Left lung (tissue), 10 donors: Measurements from ENCODE around the gene FASTK. TPM values are rescaled to one million over a fixed set of nuclear protein-coding genes. Genes with fewer than 3 reads are reported as not detected.

Source experiments
- ATAC-seq: fragments of 200-7000 bp; cut with Tn5 transposase; one replicate; pipeline ENCODE4 v1.9.1; 2020; ENCODE audit warnings: moderate library complexity
- DNase-seq, 4 donors: peaks; one replicate each; pipeline ENCODE4 v3.0.0-alpha.2; 2013 to 2020
- H3K27ac ChIP-seq, 2 donors: fragments of 200-600 bp; sonication (generic) in 1 of 2; one replicate each; pipeline versions ENCODE4 v1.5.0 to v1.8.0; 2020 to 2021
- H3K27me3 ChIP-seq, 2 donors: fragments of 200-600 bp; sonication (generic) in 1 of 2; one replicate each; pipeline versions ENCODE4 v1.5.0 to v1.8.0; 2020 to 2021
- H3K36me3 ChIP-seq, 2 donors: fragments of 200-600 bp; sonication (generic) in 1 of 2; one replicate each; pipeline versions ENCODE4 v1.5.0 to v1.8.0; 2020 to 2021
- H3K4me1 ChIP-seq, 2 donors: fragments of 200-600 bp; one replicate each; pipeline ENCODE4 v1.8.0; 2021
- H3K4me3 ChIP-seq, 2 donors: fragments of 200-600 bp; sonication (generic) in 1 of 2; one replicate each; pipeline versions ENCODE4 v1.5.0 to v1.8.0; 2020 to 2021; ENCODE audit warnings: mild to moderate bottlenecking in 1 of 2
- H3K9me3 ChIP-seq, 2 donors: fragments of 200-600 bp; sonication (generic) in 1 of 2; one replicate each; pipeline versions ENCODE4 v1.5.0 to v1.8.0; 2020 to 2021
- CTCF ChIP-seq, 2 donors: fragments of 200-600 bp; sonication (generic) in 1 of 2; IDR thresholded peaks; one replicate each; pipeline versions ENCODE4 v1.5.0 to v1.8.0; 2021; ENCODE audit warnings: antibody characterized with exemption in 2 of 2
- intact Hi-C, 2 donors: fragments of 100-400 bp; cut with DNase I; formaldehyde crosslinking; loops; one replicate each; pipeline versions ENCODE4 v1.11.2 to v1.14.2; 2022
- polyA plus RNA-seq, 6 donors: library from polyadenylated mRNA; unstranded; fragments of 120-200 nt; gene quantifications; one replicate each; pipeline ENCODE4 v1.2.1, GENCODE V29; 2013; ENCODE audit not compliant: insufficient read length in 6 of 6
- total RNA-seq, 2 donors: library from RNA; stranded (reverse); fragmentation: NEBNext Ultra II Directional; extraction: Animal tissue kit (Norgen Biotek cat#: 25700); gene quantifications; one replicate each; pipeline ENCODE4 v1.2.1, GENCODE V29; 2021
- donor health status: DM: no; HTN: yes; CAD: no.
- donor health status: DM: no; HTN: no; CAD: no.

The FASTK gene
- total and polyA plus RNA-seq, 8 donors, result 38.2 to 65.7 (median 54.1) TPM

GRCh38 chr7:151110941-151111645 is 30.5 kb upstream of the FASTK start:
- intact Hi-C loops, result loop anchor here in 1 of 2 donors (10.0 kb wide), 1 partner anchor 216 kb away; no protein-coding TSS in a partner anchor
- Histone ChIP-seq H3K4me3 (no peak overlapping the region), H3K9me3 (no peaks in the 10 kb centered on the region), H3K4me1 (peaks cover 0 to 50% of the 10 kb centered on the region in 2 donors), H3K27me3 (peaks cover 0 to 5% of the 10 kb centered on the region in 2 donors), H3K27ac (no peak overlapping the region), H3K36me3 (peaks cover 0 to 4% of the 10 kb centered on the region in 2 donors)
- peak; percentile 87 to 94 for TF ChIP-seq CTCF (IDR thresholded peaks at IDR 0.05)
- ATAC-seq, result peak; percentile 62
- peak in 3 of 4 donors; percentile 78 to 91 (median 81) for DNase-seq

GRCh38 chr7:151110236-151110940 is 29.8 kb upstream of the FASTK start:
- H3K4me1 ChIP-seq, result peaks cover 0 to 44% of the 10 kb centered on the region in 2 donors
- no peak overlapping the region for H3K4me3 ChIP-seq
- intact Hi-C loops, result loop anchor here in 1 of 2 donors (10.0 kb wide), 1 partner anchor 216 kb away; no protein-coding TSS in a partner anchor
- no peak for ATAC-seq
- no peaks in the 10 kb centered on the region for H3K9me3 ChIP-seq
- H3K36me3 ChIP-seq, result peaks cover 0 to 4% of the 10 kb centered on the region in 2 donors
- TF ChIP-seq CTCF (IDR thresholded peaks at IDR 0.05), result no peak
- DNase-seq, result peak in 1 of 4 donors; percentile 66
- H3K27me3 ChIP-seq, result peaks cover 0 to 5% of the 10 kb centered on the region in 2 donors
- no peak overlapping the region for H3K27ac ChIP-seq

- H3K36me3 ChIP-seq, result peaks cover 0 to 8% of the 10 kb centered on the region in 2 donors
- peak in 1 of 4 donors; percentile 76 for DNase-seq
- H3K9me3 ChIP-seq, result no peaks in the 10 kb centered on the region
- no peak overlapping the region for H3K4me3 ChIP-seq
- H3K27me3 ChIP-seq, result peaks cover 0 to 3% of the 10 kb centered on the region in 2 donors
- intact Hi-C loops, result loop anchor here in 1 of 2 donors (10.0 kb wide), 1 partner anchor 215 kb away; no protein-coding TSS in a partner anchor
- peaks cover 0 to 42% of the 10 kb centered on the region in 2 donors for H3K4me1 ChIP-seq
- H3K27ac ChIP-seq, result peak overlapping the region in 1 of 2 donors; percentile 34
- peak; percentile 8 for ATAC-seq
- TF ChIP-seq CTCF (IDR thresholded peaks at IDR 0.05), result no peak
Observed at GRCh38 chr7:151109094-151110048, 28.8 kb upstream of the FASTK start.

GRCh38 chr7:151107882-151108281 is 27.3 kb upstream of the FASTK start:
- no peak overlapping the region for H3K4me3 ChIP-seq
- H3K9me3 ChIP-seq, result no peaks in the 10 kb centered on the region
- H3K4me1 ChIP-seq, result peaks cover 0 to 28% of the 10 kb centered on the region in 2 donors
- H3K27me3 ChIP-seq, result no peaks in the 10 kb centered on the region
- TF ChIP-seq CTCF (IDR thresholded peaks at IDR 0.05), result no peak
- H3K36me3 ChIP-seq, result peaks cover 0 to 8% of the 10 kb centered on the region in 2 donors
- no peak overlapping the region for H3K27ac ChIP-seq
- DNase-seq (peak in 1 of 4 donors; percentile 74), ATAC-seq (no peak)
- intact Hi-C loops, result no loop called here
